HG03565 (cell line): ENCODE measurements around the gene BTRC.
"Not testable (repeated sequence)": the region's sequence is repeated elsewhere in the genome, so short reads cannot be mapped to it uniquely, and the experiment has no call there.

ENCODE experiments used
- ATAC-seq: cut with Tn5 transposase; IDR thresholded peaks from one replicate; pipeline ENCODE4 v1.9.1; 2021; ENCODE audit warnings: mild to moderate bottlenecking, moderate library complexity; ENCODE audit not compliant: unreplicated experiment

The BTRC gene

DNA sequence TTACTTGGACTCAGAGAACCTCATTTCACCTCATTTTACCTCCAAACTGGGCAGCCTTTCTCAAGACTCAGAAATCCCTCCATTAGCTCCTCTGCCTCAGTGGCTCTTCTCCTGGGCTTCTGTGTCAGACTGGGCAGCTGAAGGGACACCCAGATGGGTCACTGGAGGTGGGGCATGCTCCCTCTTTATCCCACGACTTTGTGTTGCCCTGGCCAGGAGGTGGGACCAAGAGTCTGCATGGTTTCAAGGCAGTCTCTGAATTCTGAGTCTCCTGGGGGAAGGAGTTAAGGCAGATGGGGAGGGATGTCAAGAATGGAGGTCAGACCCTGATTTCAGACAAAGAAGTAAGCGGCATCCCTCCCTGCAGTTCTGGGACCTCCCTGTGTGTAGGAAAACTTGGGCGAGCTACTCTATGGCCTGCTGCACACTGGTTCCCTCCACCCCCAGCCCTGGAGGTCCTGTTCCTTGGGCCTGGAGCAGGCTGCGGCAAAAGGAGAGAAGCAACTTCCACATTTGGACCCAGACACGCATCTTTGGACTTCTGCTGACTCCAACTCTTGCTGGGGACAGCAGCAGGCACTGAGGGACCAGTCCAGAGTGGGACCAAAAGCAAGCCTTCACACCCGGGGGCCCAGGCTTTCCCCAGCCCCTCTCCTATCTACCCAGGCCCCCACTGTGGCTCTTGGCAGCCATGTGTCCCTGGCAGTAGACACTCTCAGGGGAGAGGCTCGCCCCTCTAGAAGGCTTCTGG lies 223.3 kb downstream of the BTRC start:
- no peak for ATAC-seq

DNA sequence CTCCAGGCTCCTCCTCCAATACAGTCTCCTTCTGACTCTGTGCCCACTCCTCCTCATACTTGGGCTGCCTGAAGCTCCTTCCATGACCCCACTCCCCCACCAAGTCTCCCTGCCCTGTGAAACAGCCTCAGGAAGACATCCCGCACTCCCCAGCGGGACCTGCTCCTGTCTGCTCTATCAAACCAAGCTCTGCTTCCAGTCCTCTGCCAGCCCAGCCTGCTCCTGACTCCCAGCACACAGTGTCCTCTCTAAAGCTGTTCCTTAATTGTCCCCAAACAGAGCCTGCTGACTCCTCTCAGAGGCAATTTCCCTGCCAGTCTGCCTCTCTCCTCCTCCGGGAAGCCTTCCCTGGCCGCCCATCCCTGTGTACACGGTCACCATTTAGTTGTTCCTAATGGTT lies 224.2 kb downstream of the BTRC start:
- no peak for ATAC-seq

DNA sequence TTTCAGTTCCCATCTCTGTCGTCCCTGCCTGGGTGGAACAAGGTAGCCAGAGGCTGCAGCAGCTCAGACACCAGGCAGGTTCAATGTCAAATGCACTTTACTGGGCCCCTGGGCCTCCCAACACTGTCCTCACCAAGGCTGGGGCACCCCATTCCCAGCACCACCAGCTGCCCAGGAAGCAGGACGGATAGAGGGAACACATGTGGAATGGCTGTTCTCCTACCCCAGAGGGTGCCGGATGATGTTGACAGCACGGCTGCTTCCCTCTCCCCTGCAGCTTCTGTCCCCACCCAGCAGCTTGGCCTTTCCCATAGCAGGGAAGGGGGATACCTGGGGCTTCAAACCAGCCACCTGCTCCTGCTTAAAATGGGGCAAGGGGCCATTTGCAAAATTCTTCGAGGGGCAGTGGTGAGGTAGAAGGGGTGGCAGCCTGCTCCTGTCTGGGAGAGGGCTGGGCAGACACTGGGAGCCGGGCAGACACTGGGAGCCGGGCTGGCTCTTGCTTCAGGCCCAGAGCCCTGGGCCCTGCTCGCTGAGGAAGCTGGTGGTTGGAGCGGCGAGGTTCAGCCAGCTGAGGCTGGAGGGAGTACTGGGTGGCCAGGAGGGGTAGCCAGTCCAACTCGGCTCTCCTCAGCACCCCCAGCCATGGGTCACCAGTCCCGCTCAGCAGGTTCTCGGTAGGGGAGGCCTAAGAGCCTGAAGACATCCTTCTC lies 225.0 kb downstream of the BTRC start:
- no peak for ATAC-seq

DNA sequence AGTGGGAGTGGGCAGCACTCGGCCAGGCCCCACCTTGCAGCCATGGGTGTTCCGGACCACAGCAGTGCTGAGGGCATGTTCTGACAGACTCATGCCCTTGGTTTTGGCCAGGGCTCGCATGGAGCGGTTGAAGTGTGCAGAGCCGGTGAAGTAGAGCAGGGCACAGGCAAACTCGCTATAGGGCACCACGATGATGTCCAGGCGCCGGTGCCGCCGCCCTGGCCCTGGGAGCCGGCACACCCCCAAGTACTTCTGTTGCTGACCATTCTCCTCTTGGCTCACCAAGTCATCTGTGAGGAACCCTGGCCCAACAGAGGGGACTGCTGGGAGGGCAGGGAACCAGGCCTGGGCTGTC lies 225.5 kb downstream of the BTRC start:
- no peak for ATAC-seq

DNA sequence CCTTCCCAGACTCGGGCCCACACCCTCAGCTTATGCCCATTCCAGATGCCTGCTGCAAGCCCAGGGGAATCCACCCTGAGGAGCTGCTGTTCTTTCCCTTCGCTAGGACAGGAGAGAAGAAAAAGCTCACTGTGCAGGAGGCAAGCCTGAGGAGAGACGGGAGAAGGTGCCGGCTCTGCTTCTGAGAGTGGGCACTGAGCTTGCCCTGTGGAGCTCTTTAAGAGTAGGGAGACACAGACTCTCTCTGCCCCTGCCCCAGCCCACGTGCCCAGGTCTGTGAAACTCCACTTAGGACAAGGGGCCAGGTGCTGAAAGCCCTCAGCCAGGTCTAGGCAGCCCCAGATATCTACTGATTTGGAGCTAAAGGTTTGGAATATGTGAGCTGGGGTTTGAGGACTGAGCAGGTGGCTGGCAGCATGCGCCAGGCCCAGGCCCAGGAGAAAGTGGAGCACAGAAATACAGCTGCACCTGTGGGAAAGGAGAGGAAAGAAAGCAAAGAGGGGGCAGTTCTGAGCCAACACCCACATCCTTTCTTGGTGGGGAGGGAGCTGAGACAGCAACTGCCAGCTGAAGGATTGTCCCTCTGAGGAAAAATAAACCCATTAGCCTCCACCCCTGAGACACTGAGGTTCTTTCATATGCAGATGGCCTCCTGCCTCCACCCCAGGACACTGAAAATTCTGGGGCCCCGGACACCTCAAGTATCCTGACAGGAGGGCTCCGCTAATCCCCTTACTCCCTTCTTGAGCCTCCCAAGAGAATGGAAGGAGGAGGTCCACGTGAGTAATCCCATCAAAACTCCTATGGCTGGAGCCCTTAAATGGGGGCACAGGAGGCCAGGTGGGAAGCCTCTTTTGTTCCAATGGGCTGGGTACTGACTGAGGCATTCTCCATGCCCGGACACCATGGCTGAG lies 226.8 kb downstream of the BTRC start:
- ATAC-seq: no peak

DNA sequence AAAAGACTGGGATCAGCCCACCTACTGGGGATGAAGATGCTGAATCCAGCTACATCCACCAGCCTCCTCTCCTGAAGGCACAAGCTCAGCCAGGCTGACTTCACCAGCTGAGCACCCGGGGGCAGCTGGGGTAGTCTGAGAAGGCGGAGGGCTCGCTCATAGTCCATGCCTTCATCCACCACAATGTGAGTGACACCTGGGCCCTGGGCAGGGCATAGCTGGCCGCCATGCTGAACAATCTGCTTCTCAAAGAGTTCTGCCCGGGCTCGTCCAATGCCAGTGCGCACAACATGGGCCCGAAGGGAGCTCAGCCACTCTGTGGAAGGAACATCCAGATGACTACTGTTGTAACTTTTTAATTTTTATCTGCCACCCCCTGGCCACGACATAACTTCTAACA lies 231.9 kb downstream of the BTRC start:
- no peak for ATAC-seq

DNA sequence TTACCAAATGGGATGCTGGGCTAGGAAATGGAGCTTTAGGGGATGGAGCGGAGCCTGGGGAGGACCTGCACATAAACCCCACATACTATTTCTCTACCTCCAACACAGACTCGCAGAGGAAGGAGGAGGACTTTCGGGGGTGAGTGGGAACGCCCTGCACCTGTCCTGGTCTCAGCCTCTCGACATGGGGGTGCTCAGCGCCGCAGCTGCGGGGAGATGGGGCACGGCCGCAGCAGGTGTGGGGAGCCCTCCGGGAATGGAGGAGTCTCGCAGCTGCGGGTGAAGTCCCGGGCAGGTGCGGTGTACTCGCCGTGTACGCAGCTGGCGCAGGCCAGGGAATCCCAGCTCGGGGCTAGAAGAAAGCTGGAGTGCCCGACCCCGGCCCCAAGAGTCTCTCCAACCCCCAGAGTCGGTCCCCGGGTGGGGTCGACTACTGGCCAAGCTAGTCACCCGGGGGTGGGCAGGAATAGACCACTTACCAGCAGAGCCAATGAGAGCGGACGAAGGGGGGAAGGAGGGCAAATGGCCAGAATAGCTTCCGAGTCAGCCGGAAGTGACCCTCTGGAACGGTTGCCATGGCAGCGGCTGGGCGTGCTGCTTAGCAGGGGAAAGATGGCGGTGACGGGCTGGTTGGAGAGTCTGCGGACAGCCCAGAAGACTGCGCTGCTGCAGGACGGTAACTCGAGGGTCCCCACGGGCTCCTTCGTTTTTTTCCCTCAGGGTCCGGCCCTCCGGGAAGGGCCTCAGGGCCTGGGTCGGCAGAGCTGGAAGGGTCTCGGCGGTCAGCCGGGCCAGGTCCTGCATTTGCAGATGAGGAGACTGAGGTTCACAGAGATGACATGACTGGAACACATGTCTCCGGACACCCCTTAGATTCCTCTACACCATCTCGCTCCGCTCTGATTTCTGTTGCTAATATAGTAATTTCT lies 234.0 kb downstream of the BTRC start, which contains the start of the genes DPCD and POLL:
Gene DPCD, plus strand, starts transcription at position 597 of the 929 bp plus-strand sequence. Its CDS starts 16 bp downstream, at position 613.
Gene POLL, minus strand, starts transcription at position 533 of the 929 bp plus-strand sequence. CDS start 897 bp downstream, outside the sequence.
- peak; percentile 84 for ATAC-seq

DNA sequence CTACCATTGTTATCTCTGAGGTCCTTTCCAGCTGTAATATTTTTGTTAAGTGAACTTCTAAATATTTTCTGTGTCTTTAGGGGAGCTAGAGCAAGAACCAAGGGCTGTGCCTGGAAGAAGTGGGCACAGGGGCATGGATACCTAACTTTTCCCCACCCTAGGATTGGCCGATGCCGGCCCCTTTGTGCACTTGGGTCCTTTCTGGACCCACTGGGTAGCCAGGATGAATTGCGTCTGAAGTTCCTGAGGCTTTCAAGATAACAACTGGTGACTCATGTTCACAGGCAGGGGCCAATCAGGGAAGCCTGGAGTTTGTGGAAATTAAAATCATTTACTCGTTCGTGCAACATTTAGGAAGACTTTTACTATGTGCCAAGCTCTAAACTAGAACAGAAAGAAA lies 234.9 kb downstream of the BTRC start:
- ATAC-seq: no peak

DNA sequence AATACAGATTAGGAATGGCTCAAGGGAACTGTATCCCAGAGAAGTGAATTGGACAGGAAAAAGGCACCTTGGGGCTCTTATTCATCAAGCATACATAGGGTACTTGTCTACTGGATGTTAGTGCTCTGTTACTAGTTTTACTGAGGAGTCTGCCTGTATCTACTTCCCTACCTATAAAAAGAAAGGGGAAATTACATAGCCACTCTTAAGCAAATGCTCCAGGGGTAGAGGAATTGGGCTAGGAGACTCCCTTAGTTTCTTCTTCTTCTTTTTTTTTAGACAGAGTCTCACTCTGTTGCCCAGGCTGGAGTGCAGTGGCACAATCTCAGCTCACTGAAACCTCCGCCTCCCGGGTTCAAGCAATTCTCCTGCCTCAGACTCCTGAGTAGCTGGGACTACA lies 239.4 kb downstream of the BTRC start:
- ATAC-seq: not testable (repeated sequence)

DNA sequence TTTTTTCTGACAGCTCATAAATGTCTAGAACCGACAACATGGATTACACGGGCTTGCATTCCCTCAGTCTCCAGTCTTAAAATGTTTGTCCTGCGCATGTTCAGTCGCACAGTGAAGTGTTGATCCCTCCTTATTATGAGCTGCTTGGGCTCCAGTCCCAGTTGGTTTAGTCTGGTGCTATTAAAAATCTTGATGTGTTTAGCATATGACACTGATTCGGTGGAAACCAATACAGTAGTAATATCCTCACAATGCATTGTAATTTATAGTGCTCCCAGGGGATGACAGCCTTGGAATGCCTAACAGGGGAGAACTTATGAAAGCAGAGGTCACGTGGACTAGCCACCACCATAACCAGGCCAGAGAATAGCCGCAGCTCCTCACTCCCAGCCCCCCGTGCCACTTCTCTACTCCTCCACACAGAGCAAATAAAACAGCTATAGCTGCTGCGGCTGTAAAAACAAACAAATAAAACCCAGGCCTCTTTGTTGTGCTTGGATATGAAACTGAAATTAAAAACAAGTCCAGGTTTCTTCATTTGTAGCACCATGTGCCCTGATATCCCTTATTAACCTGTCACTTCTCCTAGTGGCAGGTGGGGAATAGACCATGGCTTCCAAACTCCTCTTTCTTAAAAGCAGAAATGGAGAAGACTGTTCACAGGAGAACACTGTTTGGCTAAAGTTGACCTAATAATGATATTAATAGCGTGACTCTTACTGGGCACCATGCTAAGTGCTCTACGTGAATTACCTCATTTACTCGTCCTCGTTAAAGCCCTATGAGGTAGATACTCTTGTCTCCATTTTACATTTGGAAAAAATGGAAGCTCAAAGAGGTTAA lies 241.8 kb downstream of the BTRC start:
- no peak for ATAC-seq

DNA sequence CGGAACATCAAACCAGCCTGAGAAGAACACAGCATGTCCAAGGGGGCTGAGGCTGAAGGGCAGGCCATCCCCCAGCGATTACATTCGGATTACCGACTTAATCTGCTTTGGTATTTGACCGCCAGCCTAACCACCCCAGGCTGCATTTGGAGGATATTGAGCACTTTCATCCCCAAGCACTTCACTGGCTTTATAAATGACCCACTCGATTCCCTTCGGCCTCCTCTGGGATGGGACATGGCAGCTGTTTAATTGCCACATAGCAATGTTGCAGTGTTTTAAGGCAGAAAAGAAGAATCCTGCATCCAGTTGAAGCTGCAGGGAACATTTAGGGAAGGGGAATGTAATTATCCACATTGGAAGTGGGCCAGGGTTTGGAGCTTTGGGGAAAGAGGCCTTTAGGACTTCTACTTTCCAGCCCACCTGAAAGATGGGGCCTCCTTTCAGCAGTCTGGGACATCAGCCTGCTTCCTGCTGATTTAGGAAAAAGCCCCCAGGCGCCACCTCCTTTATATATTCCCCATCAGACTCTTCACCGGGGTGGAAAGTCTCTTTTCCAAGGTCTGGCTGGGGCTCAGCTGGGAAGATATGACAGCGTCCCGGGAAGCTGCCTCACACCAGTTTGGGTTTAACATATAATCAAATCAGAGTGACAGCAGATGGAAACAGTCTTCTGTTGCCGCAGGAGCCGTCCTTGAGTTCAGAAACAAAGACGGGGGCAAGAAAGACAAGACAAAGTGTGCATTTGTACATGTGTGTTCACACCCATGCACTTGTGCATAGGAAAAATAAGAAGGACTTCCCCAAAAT lies 243.3 kb downstream of the BTRC start:
- no peak for ATAC-seq

DNA sequence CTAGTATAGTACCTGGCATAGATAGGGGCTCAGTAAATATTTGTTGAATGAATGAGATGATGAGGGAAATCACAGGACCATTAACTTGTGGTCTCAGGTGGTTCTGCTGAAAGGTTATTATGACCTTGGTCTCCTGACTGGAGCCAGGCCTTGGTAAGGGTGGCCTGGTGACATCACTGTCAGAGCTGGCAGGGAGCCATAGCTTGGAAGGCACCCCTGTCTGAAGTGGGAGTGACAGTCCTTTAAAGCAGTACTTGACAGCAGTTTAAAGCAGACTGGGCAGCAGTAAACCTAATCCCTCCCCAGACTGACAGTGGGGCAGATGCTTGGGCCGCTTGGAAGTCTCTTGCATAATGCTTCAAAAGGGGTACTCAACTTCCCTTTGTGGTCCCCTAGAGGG lies 247.6 kb downstream of the BTRC start:
- ATAC-seq: no peak

DNA sequence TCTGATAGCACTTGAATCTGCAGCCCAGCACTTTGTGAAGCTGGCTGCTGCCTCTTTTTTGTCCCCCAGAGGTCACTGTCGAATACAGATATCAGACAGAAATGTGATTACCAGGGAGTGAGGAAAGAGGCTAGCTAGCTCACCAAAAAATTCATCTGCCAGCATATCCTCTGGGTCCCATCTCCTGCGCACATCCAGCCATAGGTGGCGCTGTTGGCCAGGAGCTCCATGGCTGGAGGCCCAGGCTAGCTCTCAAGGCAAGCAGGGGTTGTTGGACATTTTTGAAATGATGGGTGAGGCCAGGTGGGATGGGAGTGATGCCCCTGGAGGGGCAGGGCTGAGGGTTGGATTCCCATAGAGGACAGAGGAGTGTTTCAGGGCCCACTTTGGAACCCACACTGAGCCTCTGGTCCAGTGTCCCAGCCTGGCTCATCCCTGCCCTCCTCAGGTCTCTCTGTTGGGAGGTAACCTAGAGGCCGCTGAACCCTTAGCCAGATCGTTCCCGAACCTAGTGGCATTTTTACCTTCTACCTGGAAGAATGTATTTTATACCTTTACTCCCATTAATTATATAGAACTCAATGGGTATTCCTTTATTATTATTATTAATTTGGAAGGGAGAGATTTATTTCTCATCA lies 248.9 kb downstream of the BTRC start:
- ATAC-seq: peak; percentile 59
